SK-N-SH (cell line): Measurements from ENCODE around the gene ASB4. TPM values are rescaled to one million over a fixed set of nuclear protein-coding genes. Genes with fewer than 3 reads are reported as not detected.

Experiments
- CTCF ChIP-seq: fragments of 200-600 bp; sonication (generic); IDR thresholded peaks from 2 replicates; pipeline ENCODE4 v1.6.1; 2017; ENCODE audit warnings: antibody characterized with exemption, mild to moderate bottlenecking, moderate library complexity
- EZH2phosphoT487 ChIP-seq: fragments of 200-600 bp; sonication (generic); IDR thresholded peaks from 2 replicates; pipeline ENCODE4 v1.6.1; 2017; ENCODE audit warnings: low read depth, mixed run types, mild to moderate bottlenecking, antibody characterized with exemption, moderate library complexity, borderline replicate concordance
- FOSL2 ChIP-seq: IDR thresholded peaks from 2 replicates; pipeline ENCODE4 v1.4.0; 2012; ENCODE audit warnings: low read depth, mild to moderate bottlenecking, moderate library complexity, borderline replicate concordance
- GABPA ChIP-seq: IDR thresholded peaks from 2 replicates; pipeline ENCODE4 v1.4.0; 2012; ENCODE audit warnings: low read depth, mild to moderate bottlenecking
- GATA2 ChIP-seq: sonication (generic); formaldehyde crosslinking; IDR thresholded peaks from 2 replicates; pipeline ENCODE4 v1.5.0; 2020; ENCODE audit warnings: mild to moderate bottlenecking, missing genetic modification reagents
- IRF3 ChIP-seq: fragments of 150-350 bp; IDR thresholded peaks from 2 replicates; pipeline ENCODE4 v1.6.1; 2016; ENCODE audit warnings: mild to moderate bottlenecking, low read depth, low read length
- MAX ChIP-seq: IDR thresholded peaks from 2 replicates; pipeline ENCODE4 v1.4.0; 2012; ENCODE audit warnings: low read depth
- MXI1 ChIP-seq: IDR thresholded peaks from 2 replicates; pipeline ENCODE4 v1.6.1; 2012; ENCODE audit warnings: mild to moderate bottlenecking, low read depth, low read length, improper control_type of control experiment
- NFIC ChIP-seq: IDR thresholded peaks from 2 replicates; pipeline ENCODE4 v1.4.0; 2012; ENCODE audit warnings: borderline replicate concordance
- POLR2AphosphoS5 ChIP-seq: IDR thresholded peaks from 2 replicates; pipeline ENCODE4 v1.6.1; 2012; ENCODE audit warnings: low read depth, low read length
- RAD21 ChIP-seq: IDR thresholded peaks from 2 replicates; pipeline ENCODE4 v1.6.1; 2012; ENCODE audit warnings: mild to moderate bottlenecking, low read length
- REST ChIP-seq: IDR thresholded peaks from 2 replicates; pipeline ENCODE4 v1.6.1; 2012; ENCODE audit warnings: mild to moderate bottlenecking, low read depth, low read length, moderate library complexity
- SMC3 ChIP-seq: IDR thresholded peaks from 2 replicates; pipeline ENCODE4 v1.6.1; 2012; ENCODE audit warnings: low read depth, low read length, improper control_type of control experiment
- TCF12 ChIP-seq: IDR thresholded peaks from 2 replicates; pipeline ENCODE4 v1.4.0; 2012
- USF1 ChIP-seq: IDR thresholded peaks from 2 replicates; pipeline ENCODE4 v1.4.0; 2012; ENCODE audit warnings: low read depth, borderline replicate concordance
- YY1 ChIP-seq: IDR thresholded peaks from 2 replicates; pipeline ENCODE4 v1.4.0; 2012; ENCODE audit warnings: low read depth, mild to moderate bottlenecking
- polyA plus RNA-seq, 3 experiments: library from polyadenylated mRNA; depleted of rRNA; stranded (reverse); fragments of >200 nt; gene quantifications; 2 replicates each; pipeline ENCODE4 v1.2.3, GENCODE V29; 2012

ASB4 gene
- polyA plus RNA-seq, 1 of the 3 experiments (the other 2 are of a cell fraction), result not detected

GRCh38 chr7:95476904-95477594, 8.7 kb upstream of the ASB4 start (continued):
- TF ChIP-seq CTCF (peak; percentile 98), IRF3 (no peak), NFIC (no peak), YY1 (no peak), POLR2AphosphoS5 (no peak), USF1 (no peak), GATA2 (no peak), FOSL2 (no peak), RAD21 (peak; percentile 98), GABPA (no peak; the same call in 1 of the 2 replicates), MAX (no peak), REST (no peak), EZH2phosphoT487 (no peak), TCF12 (peak; percentile 41), MXI1 (peak; percentile 16; the same call in 1 of the 2 replicates), SMC3 (peak; percentile 88)
